ENCODE measurements around the gene PBX2.
"Not testable (repeated sequence)": the region's sequence is repeated elsewhere in the genome, so short reads cannot be mapped to it uniquely, and the experiment has no call there.

PBX2 gene

GRCh38 chr6:32190054-32190851 is at the start of gene PBX2:
Gene PBX2 (minus strand): TSS chr6:32190202. CDS start chr6:32189915, 287 bp downstream.
- DNase-seq (ENCODE audit: low spot score) = peak; percentile 83

GRCh38 chr6:32239462-32239861 is 49.5 kb upstream of the PBX2 start:
- no peak for DNase-seq (ENCODE audit: low spot score)

GRCh38 chr6:32234934-32235333 is 44.9 kb upstream of the PBX2 start:
- no peak for DNase-seq (ENCODE audit: low spot score)

GRCh38 chr6:32226434-32226833 is 36.4 kb upstream of the PBX2 start:
- DNase-seq (ENCODE audit: low spot score) = no peak

- no peak for DNase-seq (ENCODE audit: low spot score)
Observed at GRCh38 chr6:32224696-32225095, 34.7 kb upstream of the PBX2 start.

- no peak for DNase-seq (ENCODE audit: low spot score)
Observed at GRCh38 chr6:32223258-32224235, 33.5 kb upstream of the PBX2 start, which contains the start of gene NOTCH4. Gene NOTCH4 (minus strand): TSS chr6:32224067. CDS start chr6:32223928, 139 bp downstream.

- DNase-seq (ENCODE audit: low spot score) = no peak
Observed at GRCh38 chr6:32222333-32223230, 32.6 kb upstream of the PBX2 start.

- DNase-seq (ENCODE audit: low spot score) = no peak
Observed at GRCh38 chr6:32220021-32220420, 30.0 kb upstream of the PBX2 start.

GRCh38 chr6:32218167-32218566 is 28.2 kb upstream of the PBX2 start:
- DNase-seq (ENCODE audit: low spot score) = no peak

GRCh38 chr6:32216998-32217397 is 27.0 kb upstream of the PBX2 start:
- no peak for DNase-seq (ENCODE audit: low spot score)

GRCh38 chr6:32216285-32216684 is 26.3 kb upstream of the PBX2 start:
- no peak for DNase-seq (ENCODE audit: low spot score)

GRCh38 chr6:32215617-32216016 is 25.6 kb upstream of the PBX2 start:
- no peak for DNase-seq (ENCODE audit: low spot score)

GRCh38 chr6:32214126-32214525 is 24.1 kb upstream of the PBX2 start:
- no peak for DNase-seq (ENCODE audit: low spot score)

GRCh38 chr6:32213649-32214048 is 23.6 kb upstream of the PBX2 start:
- DNase-seq (ENCODE audit: low spot score) = no peak

GRCh38 chr6:32212076-32212760 is 22.2 kb upstream of the PBX2 start:
- no peak for DNase-seq (ENCODE audit: low spot score)

GRCh38 chr6:32211432-32211831 is 21.4 kb upstream of the PBX2 start:
- not testable (repeated sequence) for DNase-seq (ENCODE audit: low spot score)

- no peak for DNase-seq (ENCODE audit: low spot score)
Observed at GRCh38 chr6:32210191-32210601, 20.2 kb upstream of the PBX2 start.

GRCh38 chr6:32208996-32209395 is 19.0 kb upstream of the PBX2 start:
- DNase-seq (ENCODE audit: low spot score) = no peak

GRCh38 chr6:32204268-32204715 is 14.3 kb upstream of the PBX2 start:
- DNase-seq (ENCODE audit: low spot score) = no peak

- no peak for DNase-seq (ENCODE audit: low spot score)
Observed at GRCh38 chr6:32203426-32204267, 13.6 kb upstream of the PBX2 start.

All from RKO (cell line).